Gastroesophageal sphincter (tissue), 3 donors: Measurements from ENCODE around the gene ZBTB20.

Experiments
- POLR2A ChIP-seq, 2 donors: fragments of 450-650 bp; IDR thresholded peaks; one replicate each; pipeline ENCODE4 v1.6.1; 2017; ENCODE audit warnings: antibody characterized with exemption in 2 of 2, mild to moderate bottlenecking in 2 of 2, moderate library complexity in 1 of 2
- TF ChIP-seq, protein P1 (sequence below), 4 experiments: fragments of 200-600 bp in 2 of 4; fragments of 450-650 bp in 2 of 4; sonication (generic) in 1 of 4; IDR thresholded peaks; one replicate each; pipeline ENCODE4 v1.5.1; 2017 to 2019; ENCODE audit warnings: antibody characterized with exemption in 4 of 4, mild to moderate bottlenecking in 2 of 4, moderate library complexity in 2 of 4

DNA sequence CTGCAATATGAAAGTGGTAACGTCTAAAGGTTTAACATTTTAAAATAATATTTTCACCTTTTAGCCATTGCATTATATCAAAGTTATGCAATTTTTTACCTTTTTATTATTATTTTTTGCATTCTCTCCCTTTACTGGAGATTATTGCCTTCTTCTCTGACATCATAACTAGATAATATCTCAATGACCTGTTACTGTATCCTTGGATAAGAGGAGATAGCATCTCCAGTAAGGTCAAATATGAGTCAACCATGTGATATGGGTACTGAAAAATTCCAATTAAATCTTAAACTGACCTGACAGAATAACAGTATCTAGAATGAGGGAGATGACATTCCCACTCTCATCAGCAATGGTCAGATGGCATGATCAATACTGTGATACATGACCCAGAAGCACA lies 108.3 kb downstream of the ZBTB20 start:
- TF ChIP-seq POLR2A (IDR thresholded peaks at IDR 0.05), result no peak
- TF ChIP-seq, protein P1, sequence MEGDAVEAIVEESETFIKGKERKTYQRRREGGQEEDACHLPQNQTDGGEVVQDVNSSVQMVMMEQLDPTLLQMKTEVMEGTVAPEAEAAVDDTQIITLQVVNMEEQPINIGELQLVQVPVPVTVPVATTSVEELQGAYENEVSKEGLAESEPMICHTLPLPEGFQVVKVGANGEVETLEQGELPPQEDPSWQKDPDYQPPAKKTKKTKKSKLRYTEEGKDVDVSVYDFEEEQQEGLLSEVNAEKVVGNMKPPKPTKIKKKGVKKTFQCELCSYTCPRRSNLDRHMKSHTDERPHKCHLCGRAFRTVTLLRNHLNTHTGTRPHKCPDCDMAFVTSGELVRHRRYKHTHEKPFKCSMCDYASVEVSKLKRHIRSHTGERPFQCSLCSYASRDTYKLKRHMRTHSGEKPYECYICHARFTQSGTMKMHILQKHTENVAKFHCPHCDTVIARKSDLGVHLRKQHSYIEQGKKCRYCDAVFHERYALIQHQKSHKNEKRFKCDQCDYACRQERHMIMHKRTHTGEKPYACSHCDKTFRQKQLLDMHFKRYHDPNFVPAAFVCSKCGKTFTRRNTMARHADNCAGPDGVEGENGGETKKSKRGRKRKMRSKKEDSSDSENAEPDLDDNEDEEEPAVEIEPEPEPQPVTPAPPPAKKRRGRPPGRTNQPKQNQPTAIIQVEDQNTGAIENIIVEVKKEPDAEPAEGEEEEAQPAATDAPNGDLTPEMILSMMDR (IDR thresholded peaks at IDR 0.05), result no peak
